Heart right ventricle (tissue), 16 donors: ENCODE data around the gene ITGA1. TPM values are rescaled to one million over a fixed set of nuclear protein-coding genes. Genes with fewer than 3 reads are reported as not detected.
"Not testable (repeated sequence)": the region's sequence is repeated elsewhere in the genome, so short reads cannot be mapped to it uniquely, and the experiment has no call there.

Experiments used
- ATAC-seq, 8 donors: fragments of 200-7000 bp; cut with Tn5 transposase; one replicate each; pipeline ENCODE4 v1.9.1; 2020; ENCODE audit warnings: mild to moderate bottlenecking in 8 of 8, moderate library complexity in 8 of 8, moderate number of reproducible peaks in 1 of 8
- DNase-seq, 2 donors: peaks; one replicate each; pipeline ENCODE4 v3.0.0-alpha.2; 2020
- H3K27ac ChIP-seq, 10 donors: fragments of 200-600 bp; sonication (generic) in 2 of 10; one replicate each; pipeline versions ENCODE4 v1.5.0 to v1.8.0; 2020 to 2022; ENCODE audit warnings: mild to moderate bottlenecking in 3 of 10
- H3K27me3 ChIP-seq, 7 donors: fragments of 200-600 bp; one replicate each; pipeline ENCODE4 v1.8.0; 2021 to 2022; ENCODE audit warnings: mild to moderate bottlenecking in 2 of 7
- H3K36me3 ChIP-seq, 9 donors: fragments of 200-600 bp; sonication (generic) in 1 of 9; one replicate each; pipeline versions ENCODE4 v1.5.0 to v1.8.0; 2020 to 2022; ENCODE audit warnings: mild to moderate bottlenecking in 2 of 9
- H3K4me1 ChIP-seq, 9 donors: fragments of 200-600 bp; sonication (generic) in 1 of 9; one replicate each; pipeline versions ENCODE4 v1.5.0 to v1.8.0; 2020 to 2022; ENCODE audit warnings: mild to moderate bottlenecking in 4 of 9
- H3K4me3 ChIP-seq, 10 donors: fragments of 200-600 bp; sonication (generic) in 2 of 10; one replicate each; pipeline versions ENCODE4 v1.5.0 to v1.8.0; 2020 to 2022; ENCODE audit warnings: mild to moderate bottlenecking in 7 of 10, moderate library complexity in 2 of 10
- H3K9me3 ChIP-seq, 11 donors: fragments of 200-600 bp in 10 of 11; sonication (generic) in 2 of 11; one replicate each; pipeline versions ENCODE4 v1.5.0 to v1.8.0; 2013 to 2022; ENCODE audit warnings: mild to moderate bottlenecking in 2 of 11, control low read depth in 1 of 11, moderate library complexity in 1 of 11
- CTCF ChIP-seq, 9 donors: fragments of 200-600 bp; sonication (generic) in 2 of 9; IDR thresholded peaks; one replicate each; pipeline versions ENCODE4 v1.5.0 to v1.8.0; 2021 to 2022; ENCODE audit warnings: antibody characterized with exemption in 9 of 9, mild to moderate bottlenecking in 5 of 9, moderate library complexity in 1 of 9
- WGBS, 2 donors: extraction: QIAGEN DNeasy Blood & Tissue Kit; methylation state at CpG; one replicate each; pipeline ENCODE4 v1.1.7; 2013; ENCODE audit warnings: inconsistent platforms in 1 of 2; 5-methylcytosine and 5-hydroxymethylcytosine counted together
- intact Hi-C, 10 donors: fragments of 100-400 bp; cut with DNase I; formaldehyde crosslinking; loops; one replicate each; pipeline versions ENCODE4 v1.11.1 to v1.14.2; 2022
- polyA plus RNA-seq, 2 donors: library from polyadenylated mRNA; stranded (reverse); fragments of 200-250 nt; gene quantifications; one replicate each; pipeline ENCODE4 v1.2.3, GENCODE V29; 2013
- total RNA-seq, 10 donors: library from RNA; stranded (reverse); fragmentation: NEBNext Ultra II Directional in 3 of 10; extraction: Animal tissue kit (Norgen Biotek cat#: 25700) in 3 of 10; gene quantifications; one replicate each; pipeline versions ENCODE4 v1.2.1 to v1.2.4, GENCODE V29; 2021 to 2023
- donor health status: Arrhythmogenic right ventricular cardiomyopathy.
- donor health status: ischemic (EF 13 %, LVEDD 7.1; RV severe dilation, severe dysfunction).
- donor health status: healthy with polysubstance abuse.
- donor health status: DM: no; HTN: yes; CAD: no.
- donor health status: DM: no; HTN: no; CAD: no.
- donor health status: ischemic (EF 25% LVEDD 6.9; RV normal size, moderate dysfunction).
- donor health status: ischemic (EF 25% LVEDD 5.7; RV mildly dilated, moderate dysfunction).
- donor health status: healthy.
- donor health status: DM: yes; HTN: yes; CAD: no.
- donor health status: Ischemic cardiomyopathy.
- donor health status: ischemic (EF 35%, LVEDD 5.7; RV mildly dilated, moderate dysfunction).
- donor health status: nonischemic (EF 11% LVEDD 7.7; RV severe dilation, severe dysfunction).
- donor health status: DM: yes; HTN: yes; CAD: no.
- donor health status: PGD.
- donor health status: ischemic (EF 29% LVEDD 5.4; RV normal size, mild dysfunction).
- donor health status: nonischemic (EF 23%, LVEDD 6.1; RV moderate dilation, normal function).

Gene ITGA1
- total and polyA plus RNA-seq, 12 donors = 7.7 to 48.2 (median 24.3) TPM

- H3K4me3 ChIP-seq = no peak overlapping the region
- H3K4me1 ChIP-seq = peaks cover 0 to 38% (median 31%) of the 10 kb centered on the region in 9 donors
- WGBS, 2 donors = 59 to 65% methylated on average over 3 of the region's 3 CpGs
- intact Hi-C loops = no loop called here
- H3K27me3 ChIP-seq = no peaks in the 10 kb centered on the region
- DNase-seq (no peak), ATAC-seq (peak in 1 of 8 donors; percentile 14)
- H3K9me3 ChIP-seq = no peaks in the 10 kb centered on the region
- peak overlapping the region in 9 of 10 donors; percentile 1 to 59 (median 47) for H3K27ac ChIP-seq
- H3K36me3 ChIP-seq = no peaks in the 10 kb centered on the region
- TF ChIP-seq CTCF (IDR thresholded peaks at IDR 0.05) = no peak
Observed at GRCh38 chr5:52743529-52743928, 44.2 kb upstream of the ITGA1 start.

GRCh38 chr5:52743970-52744369 is 43.7 kb upstream of the ITGA1 start:
- DNase-seq = peak in 1 of 2 donors; percentile 4
- H3K4me1 ChIP-seq = peaks cover 0 to 37% (median 31%) of the 10 kb centered on the region in 9 donors
- intact Hi-C loops = loop anchor here in 1 of 10 donors (1.0 kb wide), 1 partner anchor 39 kb away; no protein-coding TSS in a partner anchor
- H3K27me3 ChIP-seq = no peaks in the 10 kb centered on the region
- H3K36me3 ChIP-seq = no peaks in the 10 kb centered on the region
- peak overlapping the region in 9 of 10 donors; percentile 1 to 59 (median 47) for H3K27ac ChIP-seq
- no peaks in the 10 kb centered on the region for H3K9me3 ChIP-seq
- ATAC-seq = peak in 6 of 8 donors; percentile 47 to 84 (median 65)
- 29 to 32% methylated on average over 1 of the region's 1 CpG for WGBS, 2 donors
- no peak overlapping the region for H3K4me3 ChIP-seq
- no peak for TF ChIP-seq CTCF (IDR thresholded peaks at IDR 0.05)

GRCh38 chr5:52744867-52745458 is 42.8 kb upstream of the ITGA1 start:
- not testable (repeated sequence) for ATAC-seq, DNase-seq
- WGBS, 2 donors = 81 to 84% methylated on average over 2 of the region's 2 CpGs

GRCh38 chr5:52746539-52746938 is 41.2 kb upstream of the ITGA1 start:
- H3K36me3 ChIP-seq = no peaks in the 10 kb centered on the region
- 83 to 84% methylated on average over 2 of the region's 2 CpGs for WGBS, 2 donors
- peaks cover 0 to 35% (median 28%) of the 10 kb centered on the region in 9 donors for H3K4me1 ChIP-seq
- H3K4me3 ChIP-seq = no peak overlapping the region
- H3K27me3 ChIP-seq = no peaks in the 10 kb centered on the region
- no peak for DNase-seq
- no peaks in the 10 kb centered on the region for H3K9me3 ChIP-seq
- no peak for ATAC-seq
- H3K27ac ChIP-seq = no peak overlapping the region
- no peak for TF ChIP-seq CTCF (IDR thresholded peaks at IDR 0.05)
- intact Hi-C loops = no loop called here

More at GRCh38 chr5:52744867-52745458, 42.8 kb upstream of the ITGA1 start:
- intact Hi-C loops = loop anchor here in 1 of 10 donors (1.0 kb wide), 1 partner anchor 40 kb away; no protein-coding TSS in a partner anchor
- H3K36me3 ChIP-seq, H3K27me3 ChIP-seq, H3K4me3 ChIP-seq, H3K9me3 ChIP-seq: not testable (repeated sequence)
- Histone ChIP-seq H3K4me1 (peaks cover 0 to 37% (median 30%) of the 10 kb centered on the region in 9 donors), H3K27ac (peak overlapping the region in 5 of 10 donors; percentile 47 to 59 (median 56))

GRCh38 chr5:52748590-52748989 is 39.1 kb upstream of the ITGA1 start:
- intact Hi-C loops = no loop called here
- peaks cover 0 to 20% (median 14%) of the 10 kb centered on the region in 9 donors for H3K4me1 ChIP-seq
- TF ChIP-seq CTCF (IDR thresholded peaks at IDR 0.05) = no peak
- WGBS, 2 donors = 30 to 86% methylated on average over 1 of the region's 1 CpG
- no peak for ATAC-seq
- DNase-seq = no peak
- no peaks in the 10 kb centered on the region for H3K36me3 ChIP-seq
- H3K27me3 ChIP-seq = no peaks in the 10 kb centered on the region
- no peak overlapping the region for H3K4me3 ChIP-seq
- H3K27ac ChIP-seq = no peak overlapping the region
- no peaks in the 10 kb centered on the region for H3K9me3 ChIP-seq
